Stimulated activated CD4-positive, alpha-beta T cell treated with anti-CD3 and anti-CD28 coated beads, Interleukin-15, amount 100 ng/mL, for 24 hours (primary cell): Measurements from ENCODE around the gene FNTB.
A peak's percentile ranks its signal among the peaks of the same experiment; 100 is the strongest.

Source experiments
- DNase-seq: peaks from one replicate; pipeline ENCODE4 v3.0.0-alpha.2; 2020

Gene FNTB

GRCh38 chr14:64986648-64987437 lies at the start of gene FNTB:
Gene FNTB, plus strand, starts transcription at chr14:64986895. Its CDS starts 59 bp downstream, at chr14:64986954.
- DNase-seq, result peak; percentile 95

GRCh38 chr14:64937171-64937820 lies 49.4 kb upstream of the FNTB start:
- DNase-seq, result no peak

GRCh38 chr14:64937821-64938193 lies 48.9 kb upstream of the FNTB start:
- no peak for DNase-seq

- DNase-seq, result no peak
Measured at GRCh38 chr14:64938972-64939816, 47.5 kb upstream of the FNTB start.

- no peak for DNase-seq
Measured at GRCh38 chr14:64939817-64940190, 46.9 kb upstream of the FNTB start.

GRCh38 chr14:64940336-64940910 lies 46.3 kb upstream of the FNTB start:
- no peak for DNase-seq

- DNase-seq, result no peak
Measured at GRCh38 chr14:64942531-64943111, 44.1 kb upstream of the FNTB start, which contains the start of gene GPX2. Gene GPX2, minus strand, starts transcription at chr14:64942745. Its CDS starts 19 bp downstream, at chr14:64942726.

GRCh38 chr14:64943556-64943955 lies 43.1 kb upstream of the FNTB start:
- DNase-seq, result no peak

- no peak for DNase-seq
Measured at GRCh38 chr14:64944041-64944440, 42.7 kb upstream of the FNTB start.

GRCh38 chr14:64944861-64945260 lies 41.8 kb upstream of the FNTB start:
- DNase-seq, result no peak

- no peak for DNase-seq
Measured at GRCh38 chr14:64945431-64946178, 41.1 kb upstream of the FNTB start.

GRCh38 chr14:64946310-64947045 lies 40.2 kb upstream of the FNTB start:
- no peak for DNase-seq

- no peak for DNase-seq
Measured at GRCh38 chr14:64947710-64948611, 38.7 kb upstream of the FNTB start.

GRCh38 chr14:64948612-64949210 lies 38.0 kb upstream of the FNTB start:
- no peak for DNase-seq

- no peak for DNase-seq
Measured at GRCh38 chr14:64950889-64951288, 35.8 kb upstream of the FNTB start.

- no peak for DNase-seq
Measured at GRCh38 chr14:64951291-64951690, 35.4 kb upstream of the FNTB start.

GRCh38 chr14:64951724-64952123 lies 35.0 kb upstream of the FNTB start:
- no peak for DNase-seq

- no peak for DNase-seq
Measured at GRCh38 chr14:64952598-64953309, 33.9 kb upstream of the FNTB start.

GRCh38 chr14:64953310-64953654 lies 33.4 kb upstream of the FNTB start:
- DNase-seq, result no peak
